GM12801 (cell line): ENCODE data around the gene FOXP2.

Experiments
- TF ChIP-seq, protein P1 (sequence below): IDR thresholded peaks from one replicate; pipeline ENCODE4 v1.5.1; 2011; ENCODE audit warnings: control low read depth; ENCODE audit not compliant: insufficient read length; ENCODE audit errors: extremely low read depth

FOXP2 gene

DNA sequence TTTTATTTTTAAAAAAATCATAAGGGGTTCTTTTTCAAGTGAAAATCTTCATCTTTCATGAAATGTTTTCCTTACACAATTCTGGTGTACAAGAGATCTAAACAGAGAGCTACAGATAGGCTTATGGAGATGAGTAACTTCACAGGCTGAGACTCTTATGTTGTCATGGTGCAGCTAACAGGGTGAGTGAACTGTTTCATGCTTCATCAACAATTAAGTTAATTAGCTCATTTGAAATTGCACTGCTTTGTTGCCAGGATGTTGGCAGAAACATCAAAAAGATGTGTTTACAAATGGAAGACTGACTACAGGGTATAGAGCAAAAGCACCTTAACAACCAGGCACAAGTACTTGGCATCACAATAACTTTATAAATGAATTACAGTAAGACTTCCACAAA, 230.8 kb downstream of the FOXP2 start:
- TF ChIP-seq, protein P1, sequence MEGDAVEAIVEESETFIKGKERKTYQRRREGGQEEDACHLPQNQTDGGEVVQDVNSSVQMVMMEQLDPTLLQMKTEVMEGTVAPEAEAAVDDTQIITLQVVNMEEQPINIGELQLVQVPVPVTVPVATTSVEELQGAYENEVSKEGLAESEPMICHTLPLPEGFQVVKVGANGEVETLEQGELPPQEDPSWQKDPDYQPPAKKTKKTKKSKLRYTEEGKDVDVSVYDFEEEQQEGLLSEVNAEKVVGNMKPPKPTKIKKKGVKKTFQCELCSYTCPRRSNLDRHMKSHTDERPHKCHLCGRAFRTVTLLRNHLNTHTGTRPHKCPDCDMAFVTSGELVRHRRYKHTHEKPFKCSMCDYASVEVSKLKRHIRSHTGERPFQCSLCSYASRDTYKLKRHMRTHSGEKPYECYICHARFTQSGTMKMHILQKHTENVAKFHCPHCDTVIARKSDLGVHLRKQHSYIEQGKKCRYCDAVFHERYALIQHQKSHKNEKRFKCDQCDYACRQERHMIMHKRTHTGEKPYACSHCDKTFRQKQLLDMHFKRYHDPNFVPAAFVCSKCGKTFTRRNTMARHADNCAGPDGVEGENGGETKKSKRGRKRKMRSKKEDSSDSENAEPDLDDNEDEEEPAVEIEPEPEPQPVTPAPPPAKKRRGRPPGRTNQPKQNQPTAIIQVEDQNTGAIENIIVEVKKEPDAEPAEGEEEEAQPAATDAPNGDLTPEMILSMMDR = no peak

DNA sequence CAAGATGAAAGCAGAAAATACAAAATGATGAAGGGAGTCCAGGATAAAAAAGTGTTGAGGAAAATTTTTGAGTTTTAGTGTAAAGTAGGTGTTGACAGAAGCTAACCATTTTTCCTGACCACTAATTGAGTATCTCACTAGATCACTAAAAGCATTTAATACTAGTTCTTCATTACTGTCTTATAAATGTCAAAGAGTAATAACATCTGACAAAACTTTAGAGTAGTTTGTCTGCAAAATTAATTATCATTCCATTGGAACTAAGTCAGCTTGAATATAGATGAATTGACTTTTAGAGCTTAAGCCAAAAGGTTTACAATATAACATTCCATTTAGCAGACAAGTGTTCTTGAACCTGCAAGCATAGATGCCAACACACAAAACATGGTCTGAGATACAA, 232.9 kb downstream of the FOXP2 start:
- TF ChIP-seq, protein P1 = no peak

DNA sequence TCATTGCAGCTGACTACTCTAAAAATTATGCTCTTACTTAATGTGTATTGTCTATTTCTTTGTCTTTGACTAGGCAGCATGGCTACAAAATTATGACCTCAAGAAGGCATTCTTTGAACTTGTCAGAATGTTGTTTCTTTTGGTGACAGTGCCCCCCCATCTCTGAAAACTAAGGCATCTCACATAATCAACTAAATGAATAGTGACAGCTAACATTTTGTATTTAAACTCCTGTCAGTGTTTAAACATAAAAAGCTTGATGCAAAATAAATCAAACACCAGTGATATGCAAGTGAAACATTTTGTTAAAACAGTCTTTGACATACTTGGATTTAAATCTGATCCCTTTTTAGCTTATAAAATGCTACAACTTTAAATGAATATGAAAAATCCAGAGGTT, 233.5 kb downstream of the FOXP2 start:
- TF ChIP-seq, protein P1 = no peak

DNA sequence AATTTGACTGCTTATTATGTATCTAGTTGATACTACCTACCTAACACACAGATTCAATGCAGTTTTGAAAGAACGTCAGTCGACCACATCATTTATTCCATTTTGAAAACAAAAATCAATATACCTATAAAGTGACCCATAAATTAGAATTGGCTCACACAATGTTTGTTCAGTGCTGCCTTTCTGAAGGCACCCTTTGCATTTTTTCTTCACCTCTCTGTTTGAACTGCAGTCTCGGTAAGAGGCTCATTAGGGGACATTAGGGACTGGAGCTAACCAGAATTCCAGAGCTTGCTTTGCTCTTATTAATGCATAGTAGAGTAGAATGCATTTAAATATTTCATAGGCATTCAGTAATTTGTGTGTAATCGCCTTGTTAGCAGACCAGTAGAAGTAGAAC, 234.1 kb downstream of the FOXP2 start:
- TF ChIP-seq, protein P1 = no peak

DNA sequence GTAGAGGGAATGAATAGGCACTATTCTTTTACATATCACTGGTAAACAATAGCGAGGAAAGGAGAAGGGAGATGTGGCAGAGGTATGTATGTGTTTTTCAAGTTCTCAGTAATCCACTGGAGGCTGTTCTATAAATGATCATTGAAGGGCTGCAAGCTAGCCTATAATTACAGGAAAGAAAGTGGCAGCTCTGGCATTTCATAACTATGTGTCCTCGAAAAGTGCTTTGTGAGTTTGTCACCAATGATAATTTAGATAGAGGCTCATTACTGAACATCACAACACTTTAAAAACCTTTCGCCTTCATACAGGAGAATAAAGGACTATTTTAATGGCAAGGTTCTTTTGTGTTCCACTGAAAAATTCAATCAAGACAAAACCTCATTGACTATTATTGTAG, 235.1 kb downstream of the FOXP2 start:
- TF ChIP-seq, protein P1 = no peak

DNA sequence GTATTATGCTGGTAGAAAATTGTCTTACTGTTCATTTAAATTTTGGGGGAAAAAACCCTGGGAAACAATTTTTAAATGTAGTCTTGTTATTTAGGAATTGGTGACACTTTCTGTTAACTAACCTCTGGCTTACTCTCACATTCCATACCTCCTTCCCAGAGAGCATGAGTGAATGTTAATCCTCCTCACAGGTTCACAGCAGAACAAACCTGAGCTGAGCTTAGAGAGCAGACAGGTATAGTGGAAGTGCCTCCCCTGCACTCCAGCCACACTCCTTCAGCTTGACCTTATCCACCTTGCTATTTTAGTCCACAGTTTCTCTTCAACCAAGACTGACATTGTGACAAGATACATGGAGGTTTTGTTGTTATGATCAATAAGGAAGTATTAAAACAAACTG, 235.9 kb downstream of the FOXP2 start:
- TF ChIP-seq, protein P1 = no peak

DNA sequence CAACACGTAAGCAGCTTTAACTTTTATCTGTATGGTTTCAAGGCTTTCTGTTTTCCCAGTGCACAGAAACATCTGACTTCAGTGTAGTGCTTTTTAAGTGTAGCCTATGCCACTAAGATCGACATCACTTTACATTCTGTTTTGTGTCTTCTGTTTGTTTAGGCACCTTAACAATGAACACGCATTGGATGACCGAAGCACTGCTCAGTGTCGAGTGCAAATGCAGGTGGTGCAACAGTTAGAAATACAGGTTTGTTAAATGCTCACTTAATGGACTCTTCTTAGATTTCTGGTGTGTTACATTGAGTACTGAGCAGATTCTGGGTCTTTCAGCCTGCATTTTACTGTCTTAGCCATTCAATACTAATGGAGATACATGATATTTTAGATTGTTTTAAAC, 237.4 kb downstream of the FOXP2 start:
- TF ChIP-seq, protein P1 = no peak
